Cardiac fibroblast (primary cell): ENCODE results near the gene CTRL.

ENCODE experiments used
- DNase-seq, 2 donors: peaks; one replicate each; pipeline versions ENCODE4 v3.0.0 to v3.0.0-alpha.2; 2010; ENCODE audit warnings: low read depth in 2 of 2
- H3K4me3 ChIP-seq, 2 donors: replicated peaks in 1 of 2; 1 replicate in 1 of 2; 2 replicates in 1 of 2; pipeline ENCODE4 v1.5.1; 2011; ENCODE audit warnings: low read depth in 2 of 2, low read length in 2 of 2, mild to moderate bottlenecking in 2 of 2, moderate library complexity in 1 of 2
- CTCF ChIP-seq: IDR thresholded peaks from one replicate; pipeline ENCODE4 v1.5.1; 2011; ENCODE audit warnings: low read depth, mild to moderate bottlenecking, low read length, inconsistent platforms

CTRL gene

GRCh38 chr16:67897231-67897630 is 34.4 kb downstream of the CTRL start:
- no peak for TF ChIP-seq CTCF
- no peak overlapping the region for H3K4me3 ChIP-seq
- peak; percentile 48 to 82 for DNase-seq

GRCh38 chr16:67893743-67894399 is 37.8 kb downstream of the CTRL start:
- H3K4me3 ChIP-seq, result peak overlapping the region; percentile 88 to 90
- TF ChIP-seq CTCF, result no peak
- DNase-seq, result peak; percentile 15 to 25

- peak; percentile 96 for DNase-seq
- no peak for TF ChIP-seq CTCF
Observed at GRCh38 chr16:67892899-67893742, 38.5 kb downstream of the CTRL start, which contains the start of gene PSKH1. PSKH1 (plus strand) TSS chr16:67893254; CDS start chr16:67908750, 15,496 bp downstream.

GRCh38 chr16:67892375-67892774 is 39.3 kb downstream of the CTRL start:
- TF ChIP-seq CTCF, result no peak
- no peak for DNase-seq
- H3K4me3 ChIP-seq, result peak overlapping the region in 1 of 2 donors; percentile 49

More at GRCh38 chr16:67892899-67893742, 38.5 kb downstream of the CTRL start, which contains the start of gene PSKH1:
- H3K4me3 ChIP-seq, result peak within 1 kb of the TSS; percentile 88 to 90

- TF ChIP-seq CTCF, result no peak
- DNase-seq, result no peak
- H3K4me3 ChIP-seq, result no peak overlapping the region
Observed at GRCh38 chr16:67888331-67888730, 43.3 kb downstream of the CTRL start.

- no peak overlapping the region for H3K4me3 ChIP-seq
- no peak for DNase-seq
- TF ChIP-seq CTCF, result no peak
Observed at GRCh38 chr16:67886387-67886786, 45.3 kb downstream of the CTRL start.
